ENCODE data around the gene UMOD. TPM values are rescaled to one million over a fixed set of nuclear protein-coding genes. Genes with fewer than 3 reads are reported as not detected.

The UMOD gene
- total and polyA plus RNA-seq, 7 donors: not detected

- TF ChIP-seq CTCF (IDR thresholded peaks at IDR 0.05): no peak
- Histone ChIP-seq H3K9me3 (no peaks in the 10 kb centered on the region), H3K27me3 (ENCODE audit: insufficient read depth in 3 of 3, low read length in 2 of 3) (peaks cover 0 to 7% (median 0%) of the 10 kb centered on the region in 3 donors), H3K4me1 (no peaks in the 10 kb centered on the region), H3K4me3 (no peak overlapping the region), H3K36me3 (ENCODE audit: insufficient read depth in 1 of 2, low read depth in 1 of 2) (no peaks in the 10 kb centered on the region), H3K27ac (no peak overlapping the region)
- no peak for ATAC-seq
- intact Hi-C loops (cut with DNase I): no loop called here
- 51 to 58% (median 53%) methylated on average over 12 of the region's 12 CpGs for WGBS, 3 donors
- DNase-seq: no peak
Measured at GRCh38 chr16:20347666-20348364, 4.7 kb downstream of the UMOD start.

- Histone ChIP-seq H3K27me3 (ENCODE audit: insufficient read depth in 3 of 3, low read length in 2 of 3) (peaks cover 0 to 7% (median 0%) of the 10 kb centered on the region in 3 donors), H3K27ac (no peak overlapping the region), H3K4me1 (no peaks in the 10 kb centered on the region), H3K9me3 (no peaks in the 10 kb centered on the region), H3K36me3 (ENCODE audit: insufficient read depth in 1 of 2, low read depth in 1 of 2) (no peaks in the 10 kb centered on the region), H3K4me3 (no peak overlapping the region)
- intact Hi-C loops (cut with DNase I): no loop called here
- DNase-seq (no peak), ATAC-seq (no peak)
- 63 to 71% (median 64%) methylated on average over 5 of the region's 5 CpGs for WGBS, 3 donors
- no peak for TF ChIP-seq CTCF (IDR thresholded peaks at IDR 0.05)
Measured at GRCh38 chr16:20344611-20345010, 7.9 kb downstream of the UMOD start.

DNA sequence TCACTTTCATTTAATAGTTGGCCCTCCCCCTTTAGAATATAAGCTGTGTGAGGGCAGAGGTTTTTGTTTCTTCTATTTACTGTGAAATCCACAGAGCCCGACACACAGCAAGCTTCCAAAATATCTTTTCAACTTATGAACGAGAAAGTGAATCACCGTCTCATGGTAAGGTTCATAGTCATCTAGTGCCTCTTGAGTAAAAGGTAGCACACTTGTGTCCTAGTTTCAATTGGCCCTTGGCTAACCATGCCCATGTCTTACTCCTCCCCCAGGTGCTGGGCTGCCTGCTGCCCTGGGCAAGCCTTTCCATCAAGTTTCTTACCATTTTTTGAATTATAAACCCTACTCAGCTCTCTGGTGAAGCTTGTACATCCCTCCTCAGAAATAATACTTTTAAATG lies 12.8 kb downstream of the UMOD start:
- no peaks in the 10 kb centered on the region for H3K36me3 ChIP-seq (ENCODE audit: insufficient read depth in 1 of 2, low read depth in 1 of 2)
- TF ChIP-seq CTCF (IDR thresholded peaks at IDR 0.05): no peak
- ATAC-seq (no peak), DNase-seq (no peak)
- WGBS, 3 donors: 85 to 88% (median 87%) methylated on average over 3 of the region's 3 CpGs
- H3K27me3 ChIP-seq (ENCODE audit: insufficient read depth in 3 of 3, low read length in 2 of 3): no peaks in the 10 kb centered on the region
- no peak overlapping the region for H3K4me3 ChIP-seq
- no peaks in the 10 kb centered on the region for H3K4me1 ChIP-seq
- no peak overlapping the region for H3K27ac ChIP-seq
- intact Hi-C loops (cut with DNase I): loop anchor here in 1 of 2 donors (5.0 kb wide), 1 partner anchor 172 kb away; no protein-coding TSS in a partner anchor
- no peaks in the 10 kb centered on the region for H3K9me3 ChIP-seq

- H3K27me3 ChIP-seq (ENCODE audit: insufficient read depth in 3 of 3, low read length in 2 of 3): no peaks in the 10 kb centered on the region
- WGBS, 3 donors: 31 to 65% (median 47%) methylated on average over 2 of the region's 2 CpGs
- TF ChIP-seq CTCF (IDR thresholded peaks at IDR 0.05): no peak
- intact Hi-C loops (cut with DNase I): loop anchor here in 1 of 2 donors (5.0 kb wide), 1 partner anchor 170 kb away; no protein-coding TSS in a partner anchor
- ATAC-seq (no peak), DNase-seq (no peak)
- no peaks in the 10 kb centered on the region for H3K4me1 ChIP-seq
- H3K27ac ChIP-seq: no peak overlapping the region
- no peak overlapping the region for H3K4me3 ChIP-seq
- H3K9me3 ChIP-seq: no peaks in the 10 kb centered on the region
- no peaks in the 10 kb centered on the region for H3K36me3 ChIP-seq (ENCODE audit: insufficient read depth in 1 of 2, low read depth in 1 of 2)
Measured at GRCh38 chr16:20336955-20337354, 15.6 kb downstream of the UMOD start.

GRCh38 chr16:20334396-20334795 lies 18.1 kb downstream of the UMOD start:
- Histone ChIP-seq H3K9me3 (no peaks in the 10 kb centered on the region), H3K4me1 (no peaks in the 10 kb centered on the region), H3K27me3 (ENCODE audit: insufficient read depth in 3 of 3, low read length in 2 of 3) (no peaks in the 10 kb centered on the region), H3K27ac (no peak overlapping the region), H3K4me3 (no peak overlapping the region), H3K36me3 (ENCODE audit: insufficient read depth in 1 of 2, low read depth in 1 of 2) (no peaks in the 10 kb centered on the region)
- DNase-seq (no peak), ATAC-seq (no peak)
- no peak for TF ChIP-seq CTCF (IDR thresholded peaks at IDR 0.05)
- intact Hi-C loops (cut with DNase I): no loop called here
- WGBS, 3 donors: 63 to 67% (median 64%) methylated on average over 1 of the region's 1 CpG

Measured in psoas muscle (tissue), 8 donors.